Ascending aorta (tissue), 2 donors: Measurements from ENCODE around the gene OR4D5. TPM values are rescaled to one million over a fixed set of nuclear protein-coding genes. Genes with fewer than 3 reads are reported as not detected.

ENCODE experiments used
- DNase-seq, 2 donors: peaks; one replicate each; pipeline ENCODE4 v3.0.0-alpha.2; 2019; ENCODE audit warnings: low spot score in 2 of 2
- H3K27ac ChIP-seq, 2 donors: fragments of 200-600 bp; sonication (generic); one replicate each; pipeline ENCODE4 v1.5.1; 2016 to 2017; ENCODE audit warnings: mild to moderate bottlenecking in 1 of 2
- H3K27me3 ChIP-seq: fragments of 200-600 bp; sonication (generic); one replicate; pipeline ENCODE4 v1.5.1; 2017
- H3K36me3 ChIP-seq, 2 donors: fragments of 200-600 bp; sonication (generic); one replicate each; pipeline ENCODE4 v1.5.1; 2016
- H3K4me1 ChIP-seq, 2 donors: fragments of 200-600 bp; sonication (generic); one replicate each; pipeline ENCODE4 v1.5.1; 2016 to 2017; ENCODE audit warnings: mild to moderate bottlenecking in 1 of 2
- H3K4me3 ChIP-seq, 2 donors: fragments of 200-600 bp; sonication (generic); one replicate each; pipeline ENCODE4 v1.5.1; 2016 to 2017; ENCODE audit warnings: mild to moderate bottlenecking in 1 of 2
- H3K9me3 ChIP-seq, 2 donors: fragments of 200-600 bp; sonication (generic); one replicate each; pipeline ENCODE4 v1.5.1; 2016
- intact Hi-C: fragments of 100-400 bp; cut with DNase I; formaldehyde crosslinking; loops from one replicate; pipeline ENCODE4 v1.15.1; 2023
- total RNA-seq: library from RNA; depleted of rRNA; stranded (reverse); fragments of >200 nt; gene quantifications from one replicate; pipeline ENCODE4 v1.1.0, GENCODE V29; 2016
- TF ChIP-seq, protein P1 (sequence below), 3 experiments: fragments of 200-600 bp in 2 of 3; fragments of 450-650 bp in 1 of 3; sonication (generic) in 2 of 3; IDR thresholded peaks; one replicate each; pipeline ENCODE4 v1.5.1; 2016 to 2019; ENCODE audit warnings: antibody characterized with exemption in 3 of 3, mild to moderate bottlenecking in 1 of 3, moderate library complexity in 1 of 3

The OR4D5 gene
- total RNA-seq, 1 donor from 2014 or later = not detected

DNA sequence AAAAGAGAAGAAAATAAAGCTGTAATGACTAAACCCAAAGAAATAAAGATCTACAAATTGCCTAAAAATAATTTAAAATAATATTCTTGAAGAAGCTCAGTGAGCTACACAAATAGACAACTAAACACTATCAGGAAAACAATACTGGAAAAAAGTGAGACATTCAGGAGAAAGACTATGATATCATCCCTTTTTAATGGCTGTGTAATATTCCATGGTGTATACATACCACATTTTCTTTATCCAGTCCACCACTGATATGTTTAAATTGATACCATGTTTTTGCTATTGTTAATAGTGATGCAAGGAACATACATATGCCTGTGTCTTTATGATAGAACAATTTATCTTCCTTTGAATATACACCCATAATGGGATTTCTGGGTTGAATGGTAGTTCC lies 17.3 kb downstream of the OR4D5 start:
- H3K4me1 ChIP-seq = no peaks in the 10 kb centered on the region
- H3K27ac ChIP-seq = no peak overlapping the region
- no peaks in the 10 kb centered on the region for H3K36me3 ChIP-seq
- intact Hi-C loops = no loop called here
- no peaks in the 10 kb centered on the region for H3K9me3 ChIP-seq
- no peaks in the 10 kb centered on the region for H3K27me3 ChIP-seq
- TF ChIP-seq, protein P1, sequence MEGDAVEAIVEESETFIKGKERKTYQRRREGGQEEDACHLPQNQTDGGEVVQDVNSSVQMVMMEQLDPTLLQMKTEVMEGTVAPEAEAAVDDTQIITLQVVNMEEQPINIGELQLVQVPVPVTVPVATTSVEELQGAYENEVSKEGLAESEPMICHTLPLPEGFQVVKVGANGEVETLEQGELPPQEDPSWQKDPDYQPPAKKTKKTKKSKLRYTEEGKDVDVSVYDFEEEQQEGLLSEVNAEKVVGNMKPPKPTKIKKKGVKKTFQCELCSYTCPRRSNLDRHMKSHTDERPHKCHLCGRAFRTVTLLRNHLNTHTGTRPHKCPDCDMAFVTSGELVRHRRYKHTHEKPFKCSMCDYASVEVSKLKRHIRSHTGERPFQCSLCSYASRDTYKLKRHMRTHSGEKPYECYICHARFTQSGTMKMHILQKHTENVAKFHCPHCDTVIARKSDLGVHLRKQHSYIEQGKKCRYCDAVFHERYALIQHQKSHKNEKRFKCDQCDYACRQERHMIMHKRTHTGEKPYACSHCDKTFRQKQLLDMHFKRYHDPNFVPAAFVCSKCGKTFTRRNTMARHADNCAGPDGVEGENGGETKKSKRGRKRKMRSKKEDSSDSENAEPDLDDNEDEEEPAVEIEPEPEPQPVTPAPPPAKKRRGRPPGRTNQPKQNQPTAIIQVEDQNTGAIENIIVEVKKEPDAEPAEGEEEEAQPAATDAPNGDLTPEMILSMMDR (IDR thresholded peaks at IDR 0.05) = no peak
- no peak for DNase-seq
- no peak overlapping the region for H3K4me3 ChIP-seq

DNA sequence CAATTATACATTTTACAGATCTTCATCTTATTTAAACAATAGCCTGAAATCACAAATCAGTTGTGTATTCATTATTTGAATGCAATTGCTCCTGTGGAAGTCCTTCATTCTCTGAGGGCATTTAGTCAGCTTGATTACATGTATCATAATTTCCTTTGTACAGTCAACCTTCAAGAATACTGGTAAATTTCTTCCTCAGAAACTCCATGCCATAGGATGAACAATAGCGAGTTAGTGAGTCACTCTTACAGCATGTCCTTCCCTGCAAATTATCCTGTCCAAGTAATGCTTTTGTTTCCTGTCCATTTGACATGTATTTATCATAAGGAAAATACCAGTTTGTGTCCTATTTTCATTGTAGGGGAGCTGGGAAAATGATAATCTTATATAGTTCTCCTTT lies 34.4 kb downstream of the OR4D5 start:
- no peaks in the 10 kb centered on the region for H3K4me1 ChIP-seq
- H3K27me3 ChIP-seq = no peaks in the 10 kb centered on the region
- intact Hi-C loops = no loop called here
- TF ChIP-seq, protein P1 (IDR thresholded peaks at IDR 0.05) = no peak
- no peaks in the 10 kb centered on the region for H3K36me3 ChIP-seq
- no peaks in the 10 kb centered on the region for H3K9me3 ChIP-seq
- no peak overlapping the region for H3K4me3 ChIP-seq
- no peak for DNase-seq
- H3K27ac ChIP-seq = no peak overlapping the region

DNA sequence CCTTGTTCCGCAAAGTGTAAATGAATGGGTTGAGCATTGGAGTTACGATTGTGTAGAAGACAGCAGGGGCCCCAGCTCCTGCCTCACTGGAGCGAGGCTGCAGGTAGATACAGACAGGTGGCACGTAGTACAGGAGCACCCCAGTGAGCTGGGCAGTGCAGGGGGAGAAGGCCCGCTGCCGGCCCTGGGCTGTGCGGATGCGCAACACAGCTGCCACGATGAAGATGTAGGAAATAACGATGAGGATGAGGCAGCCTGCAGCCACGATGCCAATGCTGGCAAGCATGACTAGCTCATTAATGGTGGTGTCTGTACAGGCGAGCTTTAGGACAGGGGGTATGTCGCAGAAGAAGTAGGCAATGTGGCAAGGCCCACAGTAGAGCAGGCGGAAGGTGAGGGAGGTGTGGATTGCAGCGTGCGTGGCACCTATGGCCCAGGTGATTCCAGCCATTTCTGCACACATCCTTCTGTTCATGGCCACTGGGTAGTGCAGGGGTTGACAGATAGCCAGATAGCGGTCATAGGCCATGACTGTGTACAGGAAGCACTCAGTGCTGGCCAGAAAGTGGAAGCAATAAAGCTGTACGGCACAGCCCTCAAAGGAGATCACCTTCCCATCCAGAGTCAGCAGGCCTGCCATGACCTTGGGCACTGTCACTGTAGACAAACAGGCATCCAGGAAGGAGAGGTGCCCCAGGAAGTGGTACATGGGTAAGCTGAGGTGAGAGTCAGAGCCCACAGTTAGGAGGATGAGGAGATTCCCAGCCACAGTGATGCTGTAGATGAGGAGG lies 37.5 kb downstream of the OR4D5 start:
- TF ChIP-seq, protein P1 (IDR thresholded peaks at IDR 0.05) = no peak
- Histone ChIP-seq H3K9me3 (no peaks in the 10 kb centered on the region), H3K27me3 (no peaks in the 10 kb centered on the region), H3K36me3 (no peaks in the 10 kb centered on the region), H3K27ac (no peak overlapping the region), H3K4me1 (no peaks in the 10 kb centered on the region), H3K4me3 (no peak overlapping the region)
- no peak for DNase-seq
- intact Hi-C loops = no loop called here

DNA sequence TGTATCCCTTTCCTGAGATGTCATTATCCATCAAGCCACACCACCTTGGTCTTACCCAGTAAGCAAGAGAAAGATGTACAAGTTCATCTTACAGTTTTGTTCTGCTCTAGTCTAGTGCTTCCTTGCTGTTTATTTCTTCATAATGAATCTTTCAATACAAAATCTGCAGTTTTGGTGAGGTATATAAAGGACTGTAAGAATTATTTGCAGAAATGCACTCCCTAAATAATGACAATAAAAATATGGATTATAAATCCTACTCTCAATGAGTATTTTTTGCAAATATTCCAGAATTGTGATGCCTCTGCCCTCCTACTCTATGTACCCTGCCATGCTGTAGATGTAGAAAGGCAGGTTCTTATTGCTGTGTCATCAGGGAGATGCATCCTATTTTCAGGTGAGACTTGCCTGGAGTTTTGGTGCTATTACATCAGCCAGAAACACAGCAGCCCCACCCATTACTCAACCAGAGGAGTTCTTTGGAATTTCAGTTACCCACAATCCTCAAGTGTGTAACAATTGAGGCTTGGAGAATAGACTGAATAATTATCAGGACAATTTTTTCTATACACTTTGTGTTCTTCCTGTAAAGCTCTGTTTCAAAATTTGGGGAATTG lies 38.4 kb downstream of the OR4D5 start, which contains the start of gene OR10S1:
Gene OR10S1 (minus strand): TSS at position 51 of the 617 bp plus-strand sequence. CDS start 117 bp downstream, outside the sequence.
- Histone ChIP-seq H3K36me3 (no peaks in the 10 kb centered on the region), H3K27me3 (no peaks in the 10 kb centered on the region), H3K4me3 (no peak within 1 kb of the TSS), H3K4me1 (no peaks in the 10 kb centered on the region), H3K27ac (no peak within 1 kb of the TSS), H3K9me3 (no peaks in the 10 kb centered on the region)
- TF ChIP-seq, protein P1 (IDR thresholded peaks at IDR 0.05) = no peak
- no peak for DNase-seq
- intact Hi-C loops = no loop called here

DNA sequence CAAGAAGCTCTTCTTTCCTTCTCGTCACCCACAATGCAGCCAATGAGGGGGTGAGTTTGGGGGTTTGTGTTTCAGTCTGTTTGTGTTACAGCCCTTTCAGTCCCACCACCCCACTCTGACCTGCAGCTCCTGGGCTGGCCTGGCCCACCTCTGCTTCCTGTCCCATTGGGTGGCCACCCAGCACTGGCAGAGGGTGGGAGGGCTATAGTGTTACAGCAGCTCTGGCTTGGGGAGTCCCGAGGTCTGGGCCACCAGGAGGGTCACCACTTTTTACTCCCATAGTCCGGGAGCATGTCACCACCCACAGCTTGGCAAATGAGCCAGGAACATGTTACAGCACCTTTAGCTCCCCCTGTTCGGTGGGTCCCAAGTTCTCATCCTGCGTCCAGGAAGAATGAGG lies 39.9 kb downstream of the OR4D5 start:
- intact Hi-C loops = no loop called here
- no peak for DNase-seq
- H3K4me3 ChIP-seq = no peak overlapping the region
- TF ChIP-seq, protein P1 (IDR thresholded peaks at IDR 0.05) = no peak
- no peaks in the 10 kb centered on the region for H3K9me3 ChIP-seq
- no peak overlapping the region for H3K27ac ChIP-seq
- H3K36me3 ChIP-seq = no peaks in the 10 kb centered on the region
- no peaks in the 10 kb centered on the region for H3K4me1 ChIP-seq
- H3K27me3 ChIP-seq = no peaks in the 10 kb centered on the region

Other genes starting within 250 kb of the OR4D5 start
- 2.2 TPM for gene ZNF202, start 198.0 kb upstream of the OR4D5 start, total RNA-seq
- gene OR6X1, start 185.1 kb upstream of the OR4D5 start, total RNA-seq = not detected
- gene OR6M1, start 133.3 kb upstream of the OR4D5 start, total RNA-seq = not detected
- not detected for gene TMEM225, start 53.9 kb upstream of the OR4D5 start, total RNA-seq
- gene OR8D4, start 37.5 kb upstream of the OR4D5 start, total RNA-seq = not detected
- gene OR6T1, start 4.2 kb downstream of the OR4D5 start, total RNA-seq = not detected
- not detected for gene OR10S1, start 38.2 kb downstream of the OR4D5 start, total RNA-seq
- not detected for gene OR10G6, start 55.5 kb downstream of the OR4D5 start, total RNA-seq
- gene OR10G4, start 73.4 kb downstream of the OR4D5 start, total RNA-seq = not detected
- not detected for gene OR10G9, start 83.4 kb downstream of the OR4D5 start, total RNA-seq
- not detected for gene OR10G8, start 87.2 kb downstream of the OR4D5 start, total RNA-seq
- gene OR10G7, start 101.7 kb downstream of the OR4D5 start, total RNA-seq = not detected
- gene VWA5A, start 175.8 kb downstream of the OR4D5 start, total RNA-seq = 7.6 TPM
- gene OR10D3, start 243.7 kb downstream of the OR4D5 start, total RNA-seq = not detected